ENCODE data around the gene RRAD. TPM values are rescaled to one million over a fixed set of nuclear protein-coding genes. Genes with fewer than 3 reads are reported as not detected.
"Not testable (repeated sequence)": the region's sequence is repeated elsewhere in the genome, so short reads cannot be mapped to it uniquely, and the experiment has no call there.

Gene RRAD
- total RNA-seq, 2 donors from 2014 or later = 8.2 to 11.6 TPM

GRCh38 chr16:66906916-66907836 is 18.2 kb downstream of the RRAD start:
- no peak for DNase-seq (ENCODE audit: low spot score)
- intact Hi-C loops (cut with DNase I) = no loop called here

- no peak for DNase-seq (ENCODE audit: low spot score)
- intact Hi-C loops (cut with DNase I) = no loop called here
Observed at GRCh38 chr16:66905633-66906539, 19.4 kb downstream of the RRAD start.

GRCh38 chr16:66904846-66905632 is 20.3 kb downstream of the RRAD start:
- no peak for DNase-seq (ENCODE audit: low spot score)
- intact Hi-C loops (cut with DNase I) = no loop called here

GRCh38 chr16:66904428-66904845 is 20.9 kb downstream of the RRAD start:
- no peak for DNase-seq (ENCODE audit: low spot score)
- intact Hi-C loops (cut with DNase I) = no loop called here

GRCh38 chr16:66903544-66904427 is 21.5 kb downstream of the RRAD start:
- intact Hi-C loops (cut with DNase I) = no loop called here
- no peak for DNase-seq (ENCODE audit: low spot score)

- no peak for DNase-seq (ENCODE audit: low spot score)
- intact Hi-C loops (cut with DNase I) = no loop called here
Observed at GRCh38 chr16:66902648-66903543, 22.4 kb downstream of the RRAD start.

GRCh38 chr16:66901626-66902025 is 23.7 kb downstream of the RRAD start:
- intact Hi-C loops (cut with DNase I) = no loop called here
- DNase-seq (ENCODE audit: low spot score) = no peak

- peak; percentile 81 for DNase-seq (ENCODE audit: low spot score)
- intact Hi-C loops (cut with DNase I) = no loop called here
Observed at GRCh38 chr16:66900721-66901441, 24.5 kb downstream of the RRAD start.

- peak; percentile 93 for DNase-seq (ENCODE audit: low spot score)
- intact Hi-C loops (cut with DNase I) = loop anchor here in 1 of 2 donors (5.0 kb wide), 1 partner anchor 32 kb away; the partner anchor contains the start of gene CIAO2B
Observed at GRCh38 chr16:66899945-66900710, 25.2 kb downstream of the RRAD start.

- DNase-seq (ENCODE audit: low spot score) = no peak
- intact Hi-C loops (cut with DNase I) = loop anchor here in 1 of 2 donors (5.0 kb wide), 1 partner anchor 33 kb away; the partner anchor contains the start of gene CIAO2B
Observed at GRCh38 chr16:66899310-66899944, 25.9 kb downstream of the RRAD start.

GRCh38 chr16:66898933-66899309 is 26.4 kb downstream of the RRAD start:
- no peak for DNase-seq (ENCODE audit: low spot score)
- intact Hi-C loops (cut with DNase I) = loop anchor here in 1 of 2 donors (5.0 kb wide), 1 partner anchor 33 kb away; the partner anchor contains the start of gene CIAO2B

GRCh38 chr16:66898207-66898606 is 27.1 kb downstream of the RRAD start:
- DNase-seq (ENCODE audit: low spot score) = no peak

GRCh38 chr16:66896682-66897081 is 28.7 kb downstream of the RRAD start:
- not testable (repeated sequence) for DNase-seq (ENCODE audit: low spot score)
- intact Hi-C loops (cut with DNase I) = loop anchor here in 1 of 2 donors (5.0 kb wide), 1 partner anchor 36 kb away; the partner anchor contains the start of gene CIAO2B

More at GRCh38 chr16:66898207-66898606, 27.1 kb downstream of the RRAD start:
- intact Hi-C loops (cut with DNase I) = loop anchor here in 1 of 2 donors (5.0 kb wide), 1 partner anchor 34 kb away; the partner anchor contains the start of gene CIAO2B

- no peak for DNase-seq (ENCODE audit: low spot score)
- intact Hi-C loops (cut with DNase I) = loop anchor here in 1 of 2 donors (5.0 kb wide), 1 partner anchor 36 kb away; the partner anchor contains the start of gene CIAO2B
Observed at GRCh38 chr16:66895999-66896398, 29.3 kb downstream of the RRAD start.

- intact Hi-C loops (cut with DNase I) = loop anchor here in 1 of 2 donors (5.0 kb wide), 1 partner anchor 37 kb away; the partner anchor contains the start of gene CIAO2B
- DNase-seq (ENCODE audit: low spot score) = no peak
Observed at GRCh38 chr16:66895689-66895979, 29.7 kb downstream of the RRAD start.
